ENCODE measurements around the gene GSTM5. TPM values are rescaled to one million over a fixed set of nuclear protein-coding genes. Genes with fewer than 3 reads are reported as not detected.

The GSTM5 gene
- total and polyA plus RNA-seq, 2 of the 13 experiments (the other 11 are each of a cell fraction or from before 2014, with no cell fraction given) = not detected

DNA sequence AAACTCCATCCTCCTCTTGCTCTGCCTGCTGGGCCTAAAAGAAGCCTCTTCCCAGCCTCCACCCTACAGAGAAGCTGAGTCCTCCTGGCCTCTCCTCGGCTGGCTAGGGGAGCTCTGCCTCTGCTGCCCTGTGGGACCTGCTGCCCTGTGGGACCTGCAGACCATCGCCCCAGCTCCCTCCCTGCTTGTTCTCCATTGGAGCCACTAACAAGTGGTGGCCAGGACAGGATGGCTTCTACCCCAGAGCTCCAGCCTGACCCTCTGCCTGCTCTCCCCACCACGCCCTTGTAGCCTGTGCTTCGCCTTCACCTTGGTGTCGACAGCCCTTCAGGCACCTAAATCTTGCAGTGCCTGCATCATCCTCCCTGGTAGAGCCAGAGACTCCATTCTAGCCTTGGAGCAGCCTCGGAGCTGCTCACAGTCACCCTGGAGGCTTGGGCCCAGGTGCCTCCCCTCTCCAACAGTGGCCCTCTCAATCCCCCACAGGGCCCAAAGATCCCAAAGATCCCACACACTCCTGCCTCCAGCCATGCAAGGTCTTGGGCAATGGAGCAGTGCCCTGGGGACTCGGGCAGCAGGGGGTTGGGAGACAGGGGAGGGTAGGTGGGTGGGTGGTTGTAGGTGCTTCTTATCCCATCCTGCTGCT lies 48.7 kb downstream of the GSTM5 start (continued):
- no peak for TF ChIP-seq NAIF1 (CRISPR knock-in tag; IDR thresholded peaks at IDR 0.05; ENCODE audit: borderline replicate concordance)
- TF ChIP-seq ZNF441 (CRISPR knock-in tag; IDR thresholded peaks at IDR 0.05; ENCODE audit: borderline replicate concordance) = no peak
- TF ChIP-seq SRF (IDR thresholded peaks at IDR 0.05; ENCODE audit: low read depth, low read length) = no peak
- TF ChIP-seq ZBTB7A (CRISPR knock-in tag; IDR thresholded peaks at IDR 0.05) = no peak
- TF ChIP-seq PPARG (CRISPR knock-in tag; conservative IDR thresholded peaks at IDR 0.05) = no peak
- no peak for TF ChIP-seq ELF1 (CRISPR knock-in tag; IDR thresholded peaks at IDR 0.05)
- no peak for TF ChIP-seq JUN (CRISPR knock-in tag; IDR thresholded peaks at IDR 0.05)
- TF ChIP-seq, protein P1, sequence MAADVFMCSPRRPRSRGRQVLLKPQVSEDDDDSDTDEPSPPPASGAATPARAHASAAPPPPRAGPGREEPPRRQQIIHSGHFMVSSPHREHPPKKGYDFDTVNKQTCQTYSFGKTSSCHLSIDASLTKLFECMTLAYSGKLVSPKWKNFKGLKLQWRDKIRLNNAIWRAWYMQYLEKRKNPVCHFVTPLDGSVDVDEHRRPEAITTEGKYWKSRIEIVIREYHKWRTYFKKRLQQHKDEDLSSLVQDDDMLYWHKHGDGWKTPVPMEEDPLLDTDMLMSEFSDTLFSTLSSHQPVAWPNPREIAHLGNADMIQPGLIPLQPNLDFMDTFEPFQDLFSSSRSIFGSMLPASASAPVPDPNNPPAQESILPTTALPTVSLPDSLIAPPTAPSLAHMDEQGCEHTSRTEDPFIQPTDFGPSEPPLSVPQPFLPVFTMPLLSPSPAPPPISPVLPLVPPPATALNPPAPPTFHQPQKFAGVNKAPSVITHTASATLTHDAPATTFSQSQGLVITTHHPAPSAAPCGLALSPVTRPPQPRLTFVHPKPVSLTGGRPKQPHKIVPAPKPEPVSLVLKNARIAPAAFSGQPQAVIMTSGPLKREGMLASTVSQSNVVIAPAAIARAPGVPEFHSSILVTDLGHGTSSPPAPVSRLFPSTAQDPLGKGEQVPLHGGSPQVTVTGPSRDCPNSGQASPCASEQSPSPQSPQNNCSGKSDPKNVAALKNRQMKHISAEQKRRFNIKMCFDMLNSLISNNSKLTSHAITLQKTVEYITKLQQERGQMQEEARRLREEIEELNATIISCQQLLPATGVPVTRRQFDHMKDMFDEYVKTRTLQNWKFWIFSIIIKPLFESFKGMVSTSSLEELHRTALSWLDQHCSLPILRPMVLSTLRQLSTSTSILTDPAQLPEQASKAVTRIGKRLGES (CRISPR knock-in tag; IDR thresholded peaks at IDR 0.05; ENCODE audit: borderline replicate concordance) = no peak

DNA sequence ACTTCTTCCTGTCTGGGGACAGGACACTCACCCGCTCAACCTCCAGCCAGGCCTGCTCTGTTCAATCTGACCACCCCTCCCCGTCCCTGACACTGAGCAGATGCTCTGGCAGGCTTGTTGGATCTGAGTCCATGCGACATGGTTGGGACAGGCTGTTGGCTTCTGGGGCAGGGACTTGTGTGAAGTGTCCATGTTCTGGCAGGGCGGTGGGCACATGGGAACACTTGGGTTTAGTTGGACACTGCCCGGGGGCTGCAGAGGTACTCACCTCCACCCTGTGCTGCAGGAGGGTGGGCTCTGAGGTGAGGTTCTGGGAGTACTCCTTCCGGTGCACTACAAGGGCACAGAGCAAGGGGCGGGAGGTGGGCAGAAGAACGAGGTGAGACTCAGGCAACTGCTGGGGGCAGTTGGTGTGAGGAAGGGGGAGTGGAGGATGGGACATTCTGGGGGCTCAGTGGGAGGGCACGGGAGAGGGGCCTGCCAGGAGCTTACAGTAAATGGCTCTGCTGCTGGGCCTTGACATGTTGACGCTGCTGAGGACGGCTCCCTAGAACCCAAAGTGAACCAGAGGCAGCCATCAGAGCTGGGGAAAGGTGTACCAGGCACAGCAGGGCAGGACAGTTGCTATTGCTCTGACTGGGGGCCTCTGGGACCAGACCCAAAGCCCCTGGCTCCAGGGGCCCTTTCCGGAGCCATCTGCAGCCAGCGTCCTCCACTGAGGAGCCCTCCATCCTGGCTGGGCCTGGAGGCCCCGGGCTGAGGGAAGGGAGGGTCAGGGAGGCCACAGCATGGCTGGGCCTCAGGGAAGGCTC lies 49.4 kb downstream of the GSTM5 start:
- WGBS (ENCODE audit: low lambda C conversion rate) = 96% methylated on average over 8 of the region's 14 CpGs
- Histone ChIP-seq H3K79me2 (ENCODE audit: insufficient read depth, low read length) (peaks cover 24% of the 10 kb centered on the region), H3K27me3 (ENCODE audit: control insufficient read depth in 1 of 2, insufficient read depth in 2 of 2, low read length in 2 of 2) (no peaks in the 10 kb centered on the region; a peak in 1 of 5 replicates), H4K20me1 (ENCODE audit: insufficient read depth, low read length) (no peaks in the 10 kb centered on the region), H3K4me3 (replicated peaks in 1 of 3; ENCODE audit: insufficient read depth in 1 of 3, low read depth in 2 of 3, low read length in 3 of 3) (peak overlapping the region in 1 of 3 experiments; percentile 88; a peak in 1 of 6 replicates), H3K9ac (ENCODE audit: insufficient read depth, low read depth, low read length) (0 out of 2 replicates have a peak overlapping the region, but pooled peaks have one; percentile 80), H2AFZ (ENCODE audit: low read length) (no peak overlapping the region), H3K4me1 (ENCODE audit: insufficient read depth, low read length) (peaks cover 66% of the 10 kb centered on the region), H3K36me3 (replicated peaks in 1 of 2; ENCODE audit: control insufficient read depth in 1 of 2, insufficient read depth in 2 of 2, low read length in 2 of 2) (peaks cover 6 to 29% of the 10 kb centered on the region in 2 experiments; a peak in 4 of 5 replicates), H3K9me3 (ENCODE audit: low read length) (no peaks in the 10 kb centered on the region), H3K4me2 (ENCODE audit: low read depth, low read length) (peak overlapping the region; percentile 92; the same call in 1 of the 2 replicates), H3K27ac (ENCODE audit: extremely low read length, insufficient read depth, low read length) (no peak overlapping the region)
- 0 out of 4 replicates have a peak, but pooled peaks of 1 of the 2 experiments have one; percentile 2 for TF ChIP-seq POLR2A (IDR thresholded peaks at IDR 0.05; ENCODE audit: insufficient read depth in 1 of 2, low read depth in 2 of 2, low read length in 2 of 2)
- TF ChIP-seq, protein P2, sequence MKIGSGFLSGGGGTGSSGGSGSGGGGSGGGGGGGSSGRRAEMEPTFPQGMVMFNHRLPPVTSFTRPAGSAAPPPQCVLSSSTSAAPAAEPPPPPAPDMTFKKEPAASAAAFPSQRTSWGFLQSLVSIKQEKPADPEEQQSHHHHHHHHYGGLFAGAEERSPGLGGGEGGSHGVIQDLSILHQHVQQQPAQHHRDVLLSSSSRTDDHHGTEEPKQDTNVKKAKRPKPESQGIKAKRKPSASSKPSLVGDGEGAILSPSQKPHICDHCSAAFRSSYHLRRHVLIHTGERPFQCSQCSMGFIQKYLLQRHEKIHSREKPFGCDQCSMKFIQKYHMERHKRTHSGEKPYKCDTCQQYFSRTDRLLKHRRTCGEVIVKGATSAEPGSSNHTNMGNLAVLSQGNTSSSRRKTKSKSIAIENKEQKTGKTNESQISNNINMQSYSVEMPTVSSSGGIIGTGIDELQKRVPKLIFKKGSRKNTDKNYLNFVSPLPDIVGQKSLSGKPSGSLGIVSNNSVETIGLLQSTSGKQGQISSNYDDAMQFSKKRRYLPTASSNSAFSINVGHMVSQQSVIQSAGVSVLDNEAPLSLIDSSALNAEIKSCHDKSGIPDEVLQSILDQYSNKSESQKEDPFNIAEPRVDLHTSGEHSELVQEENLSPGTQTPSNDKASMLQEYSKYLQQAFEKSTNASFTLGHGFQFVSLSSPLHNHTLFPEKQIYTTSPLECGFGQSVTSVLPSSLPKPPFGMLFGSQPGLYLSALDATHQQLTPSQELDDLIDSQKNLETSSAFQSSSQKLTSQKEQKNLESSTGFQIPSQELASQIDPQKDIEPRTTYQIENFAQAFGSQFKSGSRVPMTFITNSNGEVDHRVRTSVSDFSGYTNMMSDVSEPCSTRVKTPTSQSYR (CRISPR knock-in tag; IDR thresholded peaks at IDR 0.05; ENCODE audit: borderline replicate concordance) = peak; percentile 57; the same call in 1 of the 2 replicates
- TF ChIP-seq, protein P3, sequence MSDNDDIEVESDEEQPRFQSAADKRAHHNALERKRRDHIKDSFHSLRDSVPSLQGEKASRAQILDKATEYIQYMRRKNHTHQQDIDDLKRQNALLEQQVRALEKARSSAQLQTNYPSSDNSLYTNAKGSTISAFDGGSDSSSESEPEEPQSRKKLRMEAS (IDR thresholded peaks at IDR 0.05) = no peak
- no peak for ATAC-seq
- BruUV-seq (replicated peaks) = no TSS peak
- ChIA-PET CTCF (ENCODE audit: low intra/inter-chr PET ratio, low total read pairs) (no interaction called here), POLR2A (interaction anchor here (2.2 kb wide), 1 partner anchor 22 kb away, joined by 5 read pairs; no protein-coding TSS in a partner anchor)
- intact Hi-C loops (cut with micrococcal nuclease; ENCODE audit: unreplicated experiment) = no loop called here
- FAIRE-seq = no peak
- in situ Hi-C loops (cut with HindIII; ENCODE audit: extremely low pct_ligation_motif_present, low pct_unique_long_range_greater_than_20kb) = no loop called here
- no peak for DNase-seq (ENCODE audit: low spot score)

Measured in HepG2 (cell line).